ENCODE measurements around the gene N4BP2L2.

DNA sequence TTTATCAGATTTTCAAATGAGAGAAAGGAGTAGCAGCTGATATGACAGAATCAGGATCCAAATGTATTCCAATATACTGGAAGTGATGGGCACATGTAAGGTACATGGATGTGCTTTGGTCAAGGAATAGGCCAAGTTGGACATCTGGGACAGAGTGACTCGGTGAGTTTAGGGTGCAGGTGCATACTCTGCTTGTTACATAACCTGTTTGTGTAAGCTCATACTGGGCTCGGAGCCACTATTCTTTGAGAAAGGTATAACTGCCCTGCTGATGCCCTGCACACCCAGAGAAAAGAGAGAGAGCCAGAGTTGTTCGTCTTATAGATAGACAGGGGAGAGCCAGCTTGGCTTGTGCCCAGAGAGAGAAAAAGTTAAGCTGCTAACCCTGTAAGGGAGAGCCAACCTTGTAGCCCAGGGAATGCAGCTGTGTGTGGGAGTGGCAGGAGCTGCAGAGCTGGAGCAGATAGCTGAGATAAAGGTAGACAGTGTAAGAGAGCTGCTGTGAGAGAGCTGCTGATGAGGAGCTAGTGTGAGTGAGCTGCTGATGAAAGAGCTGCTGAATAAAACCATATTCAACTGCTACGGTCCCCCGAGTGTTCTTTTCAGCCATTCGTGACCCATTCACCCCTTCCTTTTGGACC, 70.0 kb downstream of the N4BP2L2 start:
- TF ChIP-seq, protein P1, sequence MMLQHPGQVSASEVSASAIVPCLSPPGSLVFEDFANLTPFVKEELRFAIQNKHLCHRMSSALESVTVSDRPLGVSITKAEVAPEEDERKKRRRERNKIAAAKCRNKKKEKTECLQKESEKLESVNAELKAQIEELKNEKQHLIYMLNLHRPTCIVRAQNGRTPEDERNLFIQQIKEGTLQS (IDR thresholded peaks at IDR 0.05) = no peak
- TF ChIP-seq, protein P2, sequence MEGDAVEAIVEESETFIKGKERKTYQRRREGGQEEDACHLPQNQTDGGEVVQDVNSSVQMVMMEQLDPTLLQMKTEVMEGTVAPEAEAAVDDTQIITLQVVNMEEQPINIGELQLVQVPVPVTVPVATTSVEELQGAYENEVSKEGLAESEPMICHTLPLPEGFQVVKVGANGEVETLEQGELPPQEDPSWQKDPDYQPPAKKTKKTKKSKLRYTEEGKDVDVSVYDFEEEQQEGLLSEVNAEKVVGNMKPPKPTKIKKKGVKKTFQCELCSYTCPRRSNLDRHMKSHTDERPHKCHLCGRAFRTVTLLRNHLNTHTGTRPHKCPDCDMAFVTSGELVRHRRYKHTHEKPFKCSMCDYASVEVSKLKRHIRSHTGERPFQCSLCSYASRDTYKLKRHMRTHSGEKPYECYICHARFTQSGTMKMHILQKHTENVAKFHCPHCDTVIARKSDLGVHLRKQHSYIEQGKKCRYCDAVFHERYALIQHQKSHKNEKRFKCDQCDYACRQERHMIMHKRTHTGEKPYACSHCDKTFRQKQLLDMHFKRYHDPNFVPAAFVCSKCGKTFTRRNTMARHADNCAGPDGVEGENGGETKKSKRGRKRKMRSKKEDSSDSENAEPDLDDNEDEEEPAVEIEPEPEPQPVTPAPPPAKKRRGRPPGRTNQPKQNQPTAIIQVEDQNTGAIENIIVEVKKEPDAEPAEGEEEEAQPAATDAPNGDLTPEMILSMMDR (IDR thresholded peaks at IDR 0.05; ENCODE audit: low read depth, low read length, missing input control) = no peak
- TF ChIP-seq, protein P3, sequence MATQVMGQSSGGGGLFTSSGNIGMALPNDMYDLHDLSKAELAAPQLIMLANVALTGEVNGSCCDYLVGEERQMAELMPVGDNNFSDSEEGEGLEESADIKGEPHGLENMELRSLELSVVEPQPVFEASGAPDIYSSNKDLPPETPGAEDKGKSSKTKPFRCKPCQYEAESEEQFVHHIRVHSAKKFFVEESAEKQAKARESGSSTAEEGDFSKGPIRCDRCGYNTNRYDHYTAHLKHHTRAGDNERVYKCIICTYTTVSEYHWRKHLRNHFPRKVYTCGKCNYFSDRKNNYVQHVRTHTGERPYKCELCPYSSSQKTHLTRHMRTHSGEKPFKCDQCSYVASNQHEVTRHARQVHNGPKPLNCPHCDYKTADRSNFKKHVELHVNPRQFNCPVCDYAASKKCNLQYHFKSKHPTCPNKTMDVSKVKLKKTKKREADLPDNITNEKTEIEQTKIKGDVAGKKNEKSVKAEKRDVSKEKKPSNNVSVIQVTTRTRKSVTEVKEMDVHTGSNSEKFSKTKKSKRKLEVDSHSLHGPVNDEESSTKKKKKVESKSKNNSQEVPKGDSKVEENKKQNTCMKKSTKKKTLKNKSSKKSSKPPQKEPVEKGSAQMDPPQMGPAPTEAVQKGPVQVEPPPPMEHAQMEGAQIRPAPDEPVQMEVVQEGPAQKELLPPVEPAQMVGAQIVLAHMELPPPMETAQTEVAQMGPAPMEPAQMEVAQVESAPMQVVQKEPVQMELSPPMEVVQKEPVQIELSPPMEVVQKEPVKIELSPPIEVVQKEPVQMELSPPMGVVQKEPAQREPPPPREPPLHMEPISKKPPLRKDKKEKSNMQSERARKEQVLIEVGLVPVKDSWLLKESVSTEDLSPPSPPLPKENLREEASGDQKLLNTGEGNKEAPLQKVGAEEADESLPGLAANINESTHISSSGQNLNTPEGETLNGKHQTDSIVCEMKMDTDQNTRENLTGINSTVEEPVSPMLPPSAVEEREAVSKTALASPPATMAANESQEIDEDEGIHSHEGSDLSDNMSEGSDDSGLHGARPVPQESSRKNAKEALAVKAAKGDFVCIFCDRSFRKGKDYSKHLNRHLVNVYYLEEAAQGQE (IDR thresholded peaks at IDR 0.05) = no peak
- TF ChIP-seq RAD21 (IDR thresholded peaks at IDR 0.05) (no peak), SP1 (IDR thresholded peaks at IDR 0.05) (no peak)

All from liver (tissue), 3 donors.